ENCODE measurements around the gene F10.

The F10 gene

GRCh38 chr13:113192902-113193301, 70.3 kb downstream of the F10 start:
- peaks cover 11% of the 10 kb centered on the region; the same call in 1 of the 2 replicates for H3K36me3 ChIP-seq (ENCODE audit: insufficient read depth, low read length)
- no peaks in the 10 kb centered on the region for H3K9me3 ChIP-seq (ENCODE audit: control insufficient read depth, insufficient read depth, low read length)
- no peak overlapping the region for H3K9ac ChIP-seq (ENCODE audit: low read depth, low read length)
- H3K4me1 ChIP-seq (ENCODE audit: insufficient read depth, low read length) = no peaks in the 10 kb centered on the region

GRCh38 chr13:113195360-113195759, 72.8 kb downstream of the F10 start:
- Histone ChIP-seq H3K4me1 (ENCODE audit: insufficient read depth, low read length) (no peaks in the 10 kb centered on the region), H3K36me3 (ENCODE audit: insufficient read depth, low read length) (peaks cover 20% of the 10 kb centered on the region; the same call in 1 of the 2 replicates), H3K9me3 (ENCODE audit: control insufficient read depth, insufficient read depth, low read length) (no peaks in the 10 kb centered on the region), H3K9ac (ENCODE audit: low read depth, low read length) (no peak overlapping the region)

GRCh38 chr13:113196970-113197737, 74.6 kb downstream of the F10 start:
- H3K9ac ChIP-seq (ENCODE audit: low read depth, low read length) = no peak overlapping the region
- H3K4me1 ChIP-seq (ENCODE audit: insufficient read depth, low read length) = no peaks in the 10 kb centered on the region
- peaks cover 20% of the 10 kb centered on the region; the same call in 1 of the 2 replicates for H3K36me3 ChIP-seq (ENCODE audit: insufficient read depth, low read length)
- H3K9me3 ChIP-seq (ENCODE audit: control insufficient read depth, insufficient read depth, low read length) = no peaks in the 10 kb centered on the region

Data from ES-I3 (cell line).